CD14-positive monocyte (primary cell): ENCODE results near the gene ARID1B. TPM values are rescaled to one million over a fixed set of nuclear protein-coding genes. Genes with fewer than 3 reads are reported as not detected.

Experiments
- DNase-seq, 3 donors: peaks; one replicate each; pipeline ENCODE4 v3.0.0-alpha.2; 2011 to 2022
- H2AFZ ChIP-seq: 2 replicates; pipeline ENCODE4 v1.6.0; 2012; ENCODE audit warnings: mild to moderate bottlenecking, low read depth, low read length, inconsistent platforms; ENCODE audit not compliant: insufficient read depth, poor library complexity, severe bottlenecking
- H3K27ac ChIP-seq, 2 donors: 1 replicate in 1 of 2; 2 replicates in 1 of 2; pipeline ENCODE4 v1.5.1; 2012 to 2013; ENCODE audit warnings: low read length in 2 of 2, control low read depth in 1 of 2, inconsistent platforms in 1 of 2, low read depth in 1 of 2, mild to moderate bottlenecking in 1 of 2
- H3K27me3 ChIP-seq, 2 donors: one replicate each; pipeline versions ENCODE4 v1.6.0 to v1.6.1; 2011 to 2013; ENCODE audit warnings: low read length in 2 of 2; ENCODE audit not compliant: control insufficient read depth in 2 of 2, insufficient read depth in 2 of 2
- H3K36me3 ChIP-seq, 2 donors: replicated peaks in 1 of 2; 1 replicate in 1 of 2; 2 replicates in 1 of 2; pipeline versions ENCODE4 v1.5.1 to v1.6.1; 2012 to 2013; ENCODE audit warnings: low read length in 2 of 2, control low read depth in 1 of 2, inconsistent platforms in 1 of 2, mild to moderate bottlenecking in 1 of 2; ENCODE audit not compliant: insufficient read depth in 2 of 2, control insufficient read depth in 1 of 2
- H3K4me1 ChIP-seq, 2 donors: 1 replicate in 1 of 2; 2 replicates in 1 of 2; pipeline versions ENCODE4 v1.5.1 to v1.6.1; 2012 to 2013; ENCODE audit warnings: low read length in 2 of 2, control low read depth in 1 of 2, inconsistent platforms in 1 of 2, mild to moderate bottlenecking in 1 of 2, moderate library complexity in 1 of 2; ENCODE audit not compliant: insufficient read depth in 2 of 2, control insufficient read depth in 1 of 2
- H3K4me2 ChIP-seq: replicated peaks from 2 replicates; pipeline ENCODE3; 2012; ENCODE audit warnings: low read length, moderate library complexity, mild to moderate bottlenecking; ENCODE audit not compliant: poor library complexity, severe bottlenecking; ENCODE audit errors: extremely low read depth
- H3K4me3 ChIP-seq, 3 experiments: fragments of 200-600 bp in 1 of 3; sonication (generic) in 1 of 3; replicated peaks in 1 of 3; 1 replicate in 2 of 3; 2 replicates in 1 of 3; pipeline ENCODE4 v1.5.1; 2011 to 2013; ENCODE audit warnings: low read length in 3 of 3, mild to moderate bottlenecking in 3 of 3, control low read depth in 2 of 3, low read depth in 2 of 3, inconsistent platforms in 1 of 3, moderate library complexity in 1 of 3
- H3K79me2 ChIP-seq: 2 replicates; pipeline ENCODE4 v1.6.0; 2012; ENCODE audit warnings: mild to moderate bottlenecking, control low read depth, inconsistent platforms, low read length, moderate library complexity; ENCODE audit not compliant: insufficient read depth
- H3K9ac ChIP-seq: 2 replicates; pipeline ENCODE4 v1.6.0; 2017; ENCODE audit warnings: low read length, mild to moderate bottlenecking; ENCODE audit not compliant: insufficient read depth, poor library complexity, severe bottlenecking
- H3K9me3 ChIP-seq, 2 donors: replicated peaks in 1 of 2; 1 replicate in 1 of 2; 2 replicates in 1 of 2; pipeline versions ENCODE4 v1.5.1 to v1.6.1; 2012 to 2013; ENCODE audit warnings: low read length in 2 of 2, control low read depth in 1 of 2; ENCODE audit not compliant: control insufficient read depth in 1 of 2, insufficient read depth in 1 of 2
- H4K20me1 ChIP-seq: 2 replicates; pipeline ENCODE4 v1.6.0; 2012; ENCODE audit warnings: mild to moderate bottlenecking, low read length, control low read depth, moderate library complexity; ENCODE audit not compliant: insufficient read depth
- H3K27ac Mint-ChIP-seq, 7 donors: one replicate each; pipeline ENCODE4 v1.8.0; 2020; ENCODE audit warnings: mild to moderate bottlenecking in 7 of 7, mixed read lengths in 7 of 7, moderate library complexity in 6 of 7, inconsistent platforms in 2 of 7
- H3K27me3 Mint-ChIP-seq, 3 donors: one replicate each; pipeline ENCODE4 v1.8.0; 2021 to 2022; ENCODE audit warnings: low read depth in 3 of 3, mild to moderate bottlenecking in 3 of 3, mixed read lengths in 3 of 3, moderate library complexity in 3 of 3, inconsistent platforms in 1 of 3
- H3K36me3 Mint-ChIP-seq, 2 donors: one replicate each; pipeline ENCODE4 v1.8.0; 2020; ENCODE audit warnings: mixed read lengths in 2 of 2, inconsistent platforms in 1 of 2, mild to moderate bottlenecking in 1 of 2
- H3K4me1 Mint-ChIP-seq: one replicate; pipeline ENCODE4 v1.8.0; 2020; ENCODE audit warnings: mild to moderate bottlenecking, mixed read lengths
- H3K4me3 Mint-ChIP-seq, 2 donors: one replicate each; pipeline ENCODE4 v1.8.0; 2020; ENCODE audit warnings: mild to moderate bottlenecking in 2 of 2, mixed read lengths in 2 of 2, moderate library complexity in 1 of 2
- H3K9me3 Mint-ChIP-seq, 7 donors: one replicate each; pipeline ENCODE4 v1.8.0; 2020 to 2022; ENCODE audit warnings: mixed read lengths in 7 of 7, mild to moderate bottlenecking in 6 of 7, moderate library complexity in 6 of 7, inconsistent platforms in 2 of 7
- CTCF ChIP-seq: fragments of 200-600 bp; IDR thresholded peaks from one replicate; pipeline ENCODE4 v1.8.0; 2022; ENCODE audit warnings: antibody characterized with exemption, mild to moderate bottlenecking
- WGBS: methylation state at CpG from one replicate; pipeline ENCODE4 v1.1.5; 2013; ENCODE audit warnings: missing lambda C conversion rate; ENCODE audit not compliant: insufficient coverage; 5-methylcytosine and 5-hydroxymethylcytosine counted together
- intact Hi-C, 2 donors: fragments of 100-400 bp; cut with micrococcal nuclease; formaldehyde crosslinking; loops; one replicate each; pipeline versions ENCODE4 v1.15.0 to v1.15.1; 2023
- polyA plus RNA-seq, 3 donors: library from polyadenylated mRNA; depleted of rRNA in 1 of 3; unstranded in 2 of 3; stranded (reverse) in 1 of 3; fragments of 300-500 nt in 2 of 3; fragments of >200 nt in 1 of 3; fragmentation: Illumina TruSeq in 2 of 3; gene quantifications; 1 replicate in 2 of 3; 2 replicates in 1 of 3; pipeline ENCODE4 v1.2.3, GENCODE V29; 2012 to 2021

ARID1B gene
- polyA plus RNA-seq, 3 donors = 3.2 to 22.1 (median 3.8) TPM

GRCh38 chr6:157194643-157195042 is 417.5 kb downstream of the ARID1B start:
- H3K36me3 ChIP-seq = peaks cover 69 to 97% of the 10 kb centered on the region in 2 donors
- no peaks in the 10 kb centered on the region for H3K27me3 ChIP-seq
- no peak overlapping the region for H3K4me3 Mint-ChIP-seq
- H3K36me3 Mint-ChIP-seq = peaks cover 72 to 82% of the 10 kb centered on the region in 2 donors
- peaks cover 0 to 2% (median 0%) of the 10 kb centered on the region in 7 donors for H3K9me3 Mint-ChIP-seq
- H3K9ac ChIP-seq = no peak overlapping the region
- no CpG with 5 or more reads among the region's 3 CpGs for WGBS
- peak overlapping the region in 1 of 7 donors; percentile 26 for H3K27ac Mint-ChIP-seq
- no peak for TF ChIP-seq CTCF
- H4K20me1 ChIP-seq = no peaks in the 10 kb centered on the region
- H3K4me1 Mint-ChIP-seq = no peaks in the 10 kb centered on the region
- H2AFZ ChIP-seq = no peak overlapping the region
- DNase-seq = no peak
- H3K4me3 ChIP-seq = no peak overlapping the region
- no peaks in the 10 kb centered on the region for H3K27me3 Mint-ChIP-seq
- H3K4me2 ChIP-seq = no peak overlapping the region
- no peaks in the 10 kb centered on the region for H3K9me3 ChIP-seq
- H3K4me1 ChIP-seq = no peaks in the 10 kb centered on the region
- no peak overlapping the region for H3K27ac ChIP-seq
- no peaks in the 10 kb centered on the region for H3K79me2 ChIP-seq
- intact Hi-C loops = no loop called here

DNA sequence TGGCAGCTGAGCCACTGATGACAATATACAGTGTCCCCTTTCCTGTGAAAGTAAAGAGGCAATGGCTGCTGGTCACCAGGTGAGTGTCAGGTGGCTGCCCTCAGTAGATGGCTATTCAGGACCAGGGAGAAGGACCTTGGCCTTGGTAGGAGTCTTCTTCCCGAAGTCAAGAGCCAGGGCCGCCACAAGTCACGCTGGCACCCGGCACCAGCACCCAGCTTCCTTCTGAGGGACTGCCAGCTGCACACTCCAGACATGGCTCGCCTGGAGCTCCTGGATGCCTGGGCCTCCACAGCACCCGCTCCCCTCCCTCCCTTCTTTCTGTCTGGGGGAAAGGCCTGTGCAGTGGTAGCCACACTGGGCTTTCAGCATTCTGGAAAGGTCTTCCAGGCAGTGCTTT is 419.2 kb downstream of the ARID1B start:
- H3K79me2 ChIP-seq = no peaks in the 10 kb centered on the region
- no peak overlapping the region for H3K27ac ChIP-seq
- H3K9me3 Mint-ChIP-seq = no peaks in the 10 kb centered on the region
- H3K4me1 ChIP-seq = no peaks in the 10 kb centered on the region
- H3K36me3 Mint-ChIP-seq = peaks cover 69 to 82% of the 10 kb centered on the region in 2 donors
- WGBS = 100% methylated on average over 6 of the region's 6 CpGs
- no peak for TF ChIP-seq CTCF
- H3K27me3 Mint-ChIP-seq = no peaks in the 10 kb centered on the region
- H2AFZ ChIP-seq = no peak overlapping the region
- H3K27ac Mint-ChIP-seq = no peak overlapping the region
- no peaks in the 10 kb centered on the region for H4K20me1 ChIP-seq
- H3K4me3 ChIP-seq = no peak overlapping the region
- H3K4me1 Mint-ChIP-seq = no peaks in the 10 kb centered on the region
- H3K4me2 ChIP-seq = no peak overlapping the region
- no peak overlapping the region for H3K9ac ChIP-seq
- H3K4me3 Mint-ChIP-seq = no peak overlapping the region
- DNase-seq = no peak
- no peaks in the 10 kb centered on the region for H3K27me3 ChIP-seq
- H3K36me3 ChIP-seq = peaks cover 69 to 97% of the 10 kb centered on the region in 2 donors
- intact Hi-C loops = no loop called here
- no peaks in the 10 kb centered on the region for H3K9me3 ChIP-seq
